Measurements from ENCODE around the gene BCLAF3.

BCLAF3 gene

GRCh38 chrX:20015422-20015821, 24.6 kb upstream of the BCLAF3 start:
- Histone ChIP-seq H3K4me3 (ENCODE audit: insufficient read depth, low read depth, low read length) (no peak overlapping the region), H3K36me3 (ENCODE audit: control insufficient read depth, insufficient read depth, low read length) (no peaks in the 10 kb centered on the region), H3K9me3 (ENCODE audit: control insufficient read depth, low read length) (no peaks in the 10 kb centered on the region), H3K4me1 (ENCODE audit: control insufficient read depth, insufficient read depth, low read length) (no peaks in the 10 kb centered on the region), H3K27me3 (ENCODE audit: control insufficient read depth, insufficient read depth, low read length, poor library complexity, severe bottlenecking) (no peaks in the 10 kb centered on the region), H3K27ac (ENCODE audit: insufficient read depth, low read depth, low read length, poor library complexity, severe bottlenecking) (no peak overlapping the region)
- 92% methylated on average over 1 of the region's 1 CpG; no CpG with 5 or more reads in 1 of the 2 experiments for WGBS, 2 experiments

GRCh38 chrX:20011608-20012007, 20.7 kb upstream of the BCLAF3 start:
- H3K27ac ChIP-seq (ENCODE audit: insufficient read depth, low read depth, low read length, poor library complexity, severe bottlenecking) = no peak overlapping the region
- H3K9me3 ChIP-seq (ENCODE audit: control insufficient read depth, low read length) = no peaks in the 10 kb centered on the region
- H3K4me1 ChIP-seq (ENCODE audit: control insufficient read depth, insufficient read depth, low read length) = no peaks in the 10 kb centered on the region
- H3K4me3 ChIP-seq (ENCODE audit: insufficient read depth, low read depth, low read length) = no peak overlapping the region
- no peaks in the 10 kb centered on the region for H3K36me3 ChIP-seq (ENCODE audit: control insufficient read depth, insufficient read depth, low read length)
- 84 to 85% methylated on average over 4 of the region's 4 CpGs for WGBS, 2 experiments
- no peaks in the 10 kb centered on the region for H3K27me3 ChIP-seq (ENCODE audit: control insufficient read depth, insufficient read depth, low read length, poor library complexity, severe bottlenecking)

GRCh38 chrX:20007962-20008622, 17.2 kb upstream of the BCLAF3 start:
- WGBS, 2 experiments = 92 to 94% methylated on average over 7 of the region's 7 CpGs
- no peaks in the 10 kb centered on the region for H3K36me3 ChIP-seq (ENCODE audit: control insufficient read depth, insufficient read depth, low read length)
- H3K9me3 ChIP-seq (ENCODE audit: control insufficient read depth, low read length) = no peaks in the 10 kb centered on the region
- no peaks in the 10 kb centered on the region for H3K4me1 ChIP-seq (ENCODE audit: control insufficient read depth, insufficient read depth, low read length)
- no peak overlapping the region for H3K27ac ChIP-seq (ENCODE audit: insufficient read depth, low read depth, low read length, poor library complexity, severe bottlenecking)
- H3K4me3 ChIP-seq (ENCODE audit: insufficient read depth, low read depth, low read length) = no peak overlapping the region
- no peaks in the 10 kb centered on the region for H3K27me3 ChIP-seq (ENCODE audit: control insufficient read depth, insufficient read depth, low read length, poor library complexity, severe bottlenecking)

GRCh38 chrX:20005883-20006282, 15.0 kb upstream of the BCLAF3 start:
- Histone ChIP-seq H3K27ac (ENCODE audit: insufficient read depth, low read depth, low read length, poor library complexity, severe bottlenecking) (no peak overlapping the region), H3K27me3 (ENCODE audit: control insufficient read depth, insufficient read depth, low read length, poor library complexity, severe bottlenecking) (no peaks in the 10 kb centered on the region), H3K4me1 (ENCODE audit: control insufficient read depth, insufficient read depth, low read length) (no peaks in the 10 kb centered on the region), H3K9me3 (ENCODE audit: control insufficient read depth, low read length) (no peaks in the 10 kb centered on the region), H3K36me3 (ENCODE audit: control insufficient read depth, insufficient read depth, low read length) (no peaks in the 10 kb centered on the region), H3K4me3 (ENCODE audit: insufficient read depth, low read depth, low read length) (no peak overlapping the region)
- 89 to 93% methylated on average over 2 of the region's 2 CpGs for WGBS, 2 experiments

- no peak overlapping the region for H3K27ac ChIP-seq (ENCODE audit: insufficient read depth, low read depth, low read length, poor library complexity, severe bottlenecking)
- no peaks in the 10 kb centered on the region for H3K27me3 ChIP-seq (ENCODE audit: control insufficient read depth, insufficient read depth, low read length, poor library complexity, severe bottlenecking)
- H3K36me3 ChIP-seq (ENCODE audit: control insufficient read depth, insufficient read depth, low read length) = no peaks in the 10 kb centered on the region
- no peak overlapping the region for H3K4me3 ChIP-seq (ENCODE audit: insufficient read depth, low read depth, low read length)
- H3K4me1 ChIP-seq (ENCODE audit: control insufficient read depth, insufficient read depth, low read length) = no peaks in the 10 kb centered on the region
- H3K9me3 ChIP-seq (ENCODE audit: control insufficient read depth, low read length) = no peaks in the 10 kb centered on the region
- WGBS, 2 experiments = 2 to 4% methylated on average over 4 of the region's 4 CpGs
Observed at GRCh38 chrX:20001588-20001987, 10.7 kb upstream of the BCLAF3 start.

GRCh38 chrX:19991350-19991718, 473 bp upstream of the BCLAF3 start:
- Histone ChIP-seq H3K27ac (ENCODE audit: insufficient read depth, low read depth, low read length, poor library complexity, severe bottlenecking) (no peak overlapping the region), H3K36me3 (ENCODE audit: control insufficient read depth, insufficient read depth, low read length) (no peaks in the 10 kb centered on the region), H3K27me3 (ENCODE audit: control insufficient read depth, insufficient read depth, low read length, poor library complexity, severe bottlenecking) (no peaks in the 10 kb centered on the region), H3K4me3 (ENCODE audit: insufficient read depth, low read depth, low read length) (no peak overlapping the region), H3K4me1 (ENCODE audit: control insufficient read depth, insufficient read depth, low read length) (no peaks in the 10 kb centered on the region), H3K9me3 (ENCODE audit: control insufficient read depth, low read length) (no peaks in the 10 kb centered on the region)
- 73 to 76% methylated on average over 6 of the region's 6 CpGs for WGBS, 2 experiments

GRCh38 chrX:19990151-19990555, 708 bp downstream of the BCLAF3 start:
- H3K27me3 ChIP-seq (ENCODE audit: control insufficient read depth, insufficient read depth, low read length, poor library complexity, severe bottlenecking) = no peaks in the 10 kb centered on the region
- H3K9me3 ChIP-seq (ENCODE audit: control insufficient read depth, low read length) = no peaks in the 10 kb centered on the region
- WGBS, 2 experiments = 2 to 3% methylated on average over 24 to 25 of the region's 25 CpGs
- no peak overlapping the region for H3K27ac ChIP-seq (ENCODE audit: insufficient read depth, low read depth, low read length, poor library complexity, severe bottlenecking)
- H3K36me3 ChIP-seq (ENCODE audit: control insufficient read depth, insufficient read depth, low read length) = no peaks in the 10 kb centered on the region
- peak overlapping the region; percentile 56 for H3K4me3 ChIP-seq (ENCODE audit: insufficient read depth, low read depth, low read length)
- no peaks in the 10 kb centered on the region for H3K4me1 ChIP-seq (ENCODE audit: control insufficient read depth, insufficient read depth, low read length)

GRCh38 chrX:19987856-19988255, 3.0 kb downstream of the BCLAF3 start:
- WGBS, 2 experiments = 93 to 98% methylated on average over 4 to 5 of the region's 5 CpGs
- Histone ChIP-seq H3K9me3 (ENCODE audit: control insufficient read depth, low read length) (no peaks in the 10 kb centered on the region), H3K36me3 (ENCODE audit: control insufficient read depth, insufficient read depth, low read length) (no peaks in the 10 kb centered on the region), H3K27me3 (ENCODE audit: control insufficient read depth, insufficient read depth, low read length, poor library complexity, severe bottlenecking) (no peaks in the 10 kb centered on the region), H3K4me1 (ENCODE audit: control insufficient read depth, insufficient read depth, low read length) (no peaks in the 10 kb centered on the region), H3K27ac (ENCODE audit: insufficient read depth, low read depth, low read length, poor library complexity, severe bottlenecking) (no peak overlapping the region), H3K4me3 (ENCODE audit: insufficient read depth, low read depth, low read length) (no peak overlapping the region)

- Histone ChIP-seq H3K27me3 (ENCODE audit: control insufficient read depth, insufficient read depth, low read length, poor library complexity, severe bottlenecking) (no peaks in the 10 kb centered on the region), H3K27ac (ENCODE audit: insufficient read depth, low read depth, low read length, poor library complexity, severe bottlenecking) (no peak overlapping the region), H3K9me3 (ENCODE audit: control insufficient read depth, low read length) (no peaks in the 10 kb centered on the region), H3K4me3 (ENCODE audit: insufficient read depth, low read depth, low read length) (no peak overlapping the region), H3K4me1 (ENCODE audit: control insufficient read depth, insufficient read depth, low read length) (no peaks in the 10 kb centered on the region), H3K36me3 (ENCODE audit: control insufficient read depth, insufficient read depth, low read length) (no peaks in the 10 kb centered on the region)
- WGBS, 2 experiments = 82 to 100% methylated on average over 2 to 3 of the region's 3 CpGs
Observed at GRCh38 chrX:19986531-19986930, 4.3 kb downstream of the BCLAF3 start.

- 32 to 67% methylated on average over 1 to 2 of the region's 2 CpGs for WGBS, 2 experiments
- no peaks in the 10 kb centered on the region for H3K27me3 ChIP-seq (ENCODE audit: control insufficient read depth, insufficient read depth, low read length, poor library complexity, severe bottlenecking)
- no peak overlapping the region for H3K27ac ChIP-seq (ENCODE audit: insufficient read depth, low read depth, low read length, poor library complexity, severe bottlenecking)
- H3K4me1 ChIP-seq (ENCODE audit: control insufficient read depth, insufficient read depth, low read length) = no peaks in the 10 kb centered on the region
- H3K36me3 ChIP-seq (ENCODE audit: control insufficient read depth, insufficient read depth, low read length) = no peaks in the 10 kb centered on the region
- no peaks in the 10 kb centered on the region for H3K9me3 ChIP-seq (ENCODE audit: control insufficient read depth, low read length)
- no peak overlapping the region for H3K4me3 ChIP-seq (ENCODE audit: insufficient read depth, low read depth, low read length)
Observed at GRCh38 chrX:19981947-19982346, 8.9 kb downstream of the BCLAF3 start.

- H3K4me3 ChIP-seq (ENCODE audit: insufficient read depth, low read depth, low read length) = no peak overlapping the region
- no peak overlapping the region for H3K27ac ChIP-seq (ENCODE audit: insufficient read depth, low read depth, low read length, poor library complexity, severe bottlenecking)
- no peaks in the 10 kb centered on the region for H3K4me1 ChIP-seq (ENCODE audit: control insufficient read depth, insufficient read depth, low read length)
- H3K36me3 ChIP-seq (ENCODE audit: control insufficient read depth, insufficient read depth, low read length) = no peaks in the 10 kb centered on the region
- no peaks in the 10 kb centered on the region for H3K27me3 ChIP-seq (ENCODE audit: control insufficient read depth, insufficient read depth, low read length, poor library complexity, severe bottlenecking)
- H3K9me3 ChIP-seq (ENCODE audit: control insufficient read depth, low read length) = no peaks in the 10 kb centered on the region
Observed at GRCh38 chrX:19975845-19976244, 15.0 kb downstream of the BCLAF3 start.

Measured in ectodermal cell (in vitro differentiated cells).